Stimulated activated CD8-positive, alpha-beta memory T cell treated with anti-CD3 and anti-CD28 coated beads, Interleukin-15, amount 100 ng/mL, for 1 hour (primary cell): ENCODE data around the gene LMO7.
"Not testable (repeated sequence)": the region's sequence is repeated elsewhere in the genome, so short reads cannot be mapped to it uniquely, and the experiment has no call there.

Experiments
- DNase-seq: peaks from one replicate; pipeline ENCODE4 v3.0.0-alpha.2; 2020; ENCODE audit warnings: low read depth

LMO7 gene

GRCh38 chr13:75771818-75772217 lies 135.7 kb downstream of the LMO7 start:
- no peak for DNase-seq

DNA sequence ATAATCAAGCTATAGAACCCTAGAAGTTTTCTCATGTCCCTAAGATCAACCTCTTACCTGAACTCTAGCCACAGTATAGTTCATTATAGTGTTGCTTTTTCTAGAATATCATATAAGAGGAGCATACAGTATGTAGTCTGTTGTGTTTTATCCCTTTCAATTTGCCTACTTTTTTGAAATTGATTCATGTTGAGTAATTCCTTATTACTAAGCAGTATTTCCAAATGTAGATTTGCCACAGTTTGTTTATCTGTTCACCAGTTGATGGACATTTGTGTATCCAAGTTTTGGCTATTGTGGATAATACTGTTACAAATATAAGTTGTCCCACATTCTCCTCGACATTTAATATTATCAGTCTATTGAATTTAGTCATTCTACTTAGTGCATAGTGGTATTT lies 138.0 kb downstream of the LMO7 start:
- DNase-seq = no peak

DNA sequence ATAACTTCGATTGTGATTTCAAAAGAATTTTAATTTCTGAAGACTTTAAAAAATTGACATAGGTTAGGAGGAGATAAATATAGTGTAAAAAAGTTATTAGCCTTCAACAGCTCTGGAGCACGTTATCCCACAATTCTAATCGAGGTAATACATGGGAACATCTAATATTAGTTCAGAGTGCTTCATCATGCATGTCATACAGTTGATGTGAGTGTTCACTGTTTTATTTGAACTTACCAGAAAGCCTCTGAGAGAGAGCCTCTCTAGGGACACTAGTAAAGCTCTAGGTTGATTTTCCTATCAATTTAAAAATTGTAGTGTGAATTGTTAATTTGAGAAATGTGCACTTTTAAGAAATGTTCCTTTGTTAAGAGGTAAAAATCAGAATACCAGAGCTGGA lies 140.4 kb downstream of the LMO7 start:
- no peak for DNase-seq

GRCh38 chr13:75779393-75779792 lies 143.3 kb downstream of the LMO7 start:
- DNase-seq = no peak

DNA sequence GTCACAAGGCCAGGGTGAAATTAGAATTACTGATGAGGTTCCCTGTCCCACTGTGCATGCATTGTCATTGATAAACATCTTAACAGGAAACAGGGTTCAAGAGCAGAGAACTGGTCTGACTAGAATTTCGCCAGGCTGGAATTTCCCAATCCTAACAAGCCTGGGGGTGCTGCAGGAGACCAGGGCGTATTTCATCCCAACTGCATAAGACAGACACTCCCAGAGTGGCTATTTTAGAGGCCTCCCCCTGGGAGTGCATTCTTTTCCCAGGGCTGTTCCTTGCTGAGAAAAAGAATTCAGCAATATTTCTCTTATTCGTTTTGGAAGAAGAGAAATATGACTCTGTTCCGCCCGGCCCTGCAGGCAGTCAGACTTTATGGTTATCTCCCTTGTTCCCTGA lies 144.0 kb downstream of the LMO7 start:
- not testable (repeated sequence) for DNase-seq

DNA sequence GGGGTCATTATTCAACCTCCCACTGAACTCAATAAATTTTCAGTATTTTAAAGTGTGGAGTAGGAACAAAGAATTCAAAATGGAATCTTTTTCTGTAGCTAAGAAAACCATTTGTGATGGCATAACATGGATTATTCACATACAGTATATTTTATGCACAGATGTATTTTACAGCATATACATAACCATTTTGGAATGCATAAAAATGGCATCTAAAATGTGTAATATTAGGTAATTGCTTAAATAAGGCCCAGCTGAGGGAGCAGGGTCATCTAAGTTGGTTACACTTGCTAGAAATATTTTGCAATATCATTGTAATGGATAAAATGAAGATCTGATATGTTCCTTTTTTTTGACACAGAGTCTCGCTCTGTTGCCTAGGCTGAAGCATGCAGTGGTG lies 146.9 kb downstream of the LMO7 start:
- no peak for DNase-seq

GRCh38 chr13:75784003-75784402 lies 147.9 kb downstream of the LMO7 start:
- no peak for DNase-seq

DNA sequence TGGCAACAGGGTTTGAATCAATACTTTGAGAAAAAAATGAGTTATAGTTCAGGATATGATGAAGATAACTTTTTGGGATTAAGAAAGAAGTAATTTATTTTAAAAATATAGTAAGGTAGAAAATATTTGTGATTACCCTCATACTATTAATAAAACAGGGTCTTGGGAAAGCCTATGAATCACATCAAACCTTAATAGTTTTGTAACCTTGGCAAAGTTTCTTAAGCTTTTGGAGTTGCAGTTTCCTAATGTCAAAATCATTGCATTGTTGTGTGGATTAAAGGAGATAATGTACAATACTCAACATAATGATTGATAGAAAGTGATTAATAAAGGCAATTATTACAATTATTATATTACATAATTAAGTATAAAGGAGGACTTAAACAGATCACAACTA lies 149.0 kb downstream of the LMO7 start:
- DNase-seq = no peak

GRCh38 chr13:75787249-75787928 lies 151.3 kb downstream of the LMO7 start:
- no peak for DNase-seq

- DNase-seq = no peak
Measured at GRCh38 chr13:75788481-75788981, 152.4 kb downstream of the LMO7 start.

DNA sequence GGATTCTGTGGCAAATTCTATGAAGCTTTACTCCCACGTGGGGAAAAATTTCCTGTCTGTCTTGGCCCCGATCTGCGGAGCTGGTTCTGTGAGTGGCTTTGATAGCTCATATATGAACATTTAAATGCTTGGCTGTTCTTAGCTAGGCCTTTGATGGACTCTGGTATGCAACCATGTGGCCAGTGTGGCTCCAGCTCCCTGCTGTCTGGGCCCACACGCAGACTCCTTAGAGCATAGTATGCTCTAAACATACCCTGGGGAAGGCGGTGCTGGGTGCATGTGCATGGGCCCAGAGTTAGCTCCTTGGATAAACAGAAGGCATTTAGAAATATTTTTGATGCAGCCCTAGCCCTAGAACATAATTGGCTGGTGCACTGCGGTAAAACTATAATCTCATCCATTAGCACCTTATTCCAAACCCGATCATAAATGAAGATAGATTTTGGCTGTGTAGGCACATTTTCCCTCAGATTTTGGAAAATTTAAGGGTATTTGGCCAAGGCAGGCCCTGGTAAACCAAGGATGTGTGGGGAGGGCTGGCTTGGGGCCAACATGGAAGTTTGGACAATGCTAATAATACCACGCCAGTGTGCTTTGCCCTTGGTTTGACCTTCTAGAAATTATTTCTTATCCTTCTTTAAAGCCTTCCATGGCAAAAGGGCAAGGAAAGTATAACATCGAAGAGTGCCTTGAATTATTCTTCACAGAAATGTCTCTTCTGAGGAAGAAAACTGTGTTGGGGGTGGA lies 153.5 kb downstream of the LMO7 start:
- DNase-seq = no peak

- no peak for DNase-seq
Measured at GRCh38 chr13:75790198-75790970, 154.3 kb downstream of the LMO7 start.

GRCh38 chr13:75792526-75793187 lies 156.5 kb downstream of the LMO7 start:
- DNase-seq = no peak

DNA sequence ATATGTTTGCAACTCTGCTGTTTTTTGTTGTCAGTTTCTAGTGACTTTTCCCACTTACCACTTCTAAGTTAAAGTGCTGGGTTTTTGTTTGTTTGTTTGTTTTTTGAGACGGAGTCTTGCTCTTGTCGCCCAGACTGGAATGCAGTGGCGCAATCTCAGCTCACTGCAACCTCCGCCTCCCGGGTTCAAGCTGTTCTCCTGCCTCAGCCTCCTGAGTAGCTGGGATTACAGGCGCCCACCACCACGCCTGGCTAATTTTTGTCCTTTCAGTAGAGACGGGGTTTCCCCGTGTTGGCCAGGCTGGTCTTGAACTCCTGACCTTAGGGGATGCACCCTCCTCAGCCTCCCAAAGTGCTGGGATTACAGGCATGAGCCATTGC lies 157.0 kb downstream of the LMO7 start:
- DNase-seq = not testable (repeated sequence)

DNA sequence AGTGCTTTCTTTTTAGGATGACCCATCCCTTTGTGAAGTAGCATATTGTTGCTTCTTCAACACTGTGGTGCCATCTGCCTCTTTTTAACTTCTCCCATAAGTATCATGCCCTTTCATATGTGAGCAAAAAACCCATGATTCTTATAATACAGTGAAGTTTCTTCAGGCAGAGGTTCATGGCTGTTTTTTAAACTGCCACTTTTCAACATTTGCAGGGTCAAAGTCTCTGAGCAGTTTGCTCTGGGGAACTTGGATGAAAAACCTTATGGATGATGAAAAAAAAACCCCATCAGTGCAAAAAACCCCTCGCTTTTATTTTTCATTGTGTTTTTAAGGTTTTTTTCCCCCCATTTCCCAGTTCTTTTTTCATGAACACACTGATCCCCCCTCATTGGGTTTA lies 158.5 kb downstream of the LMO7 start:
- DNase-seq = no peak

GRCh38 chr13:75795274-75795673 lies 159.1 kb downstream of the LMO7 start:
- DNase-seq = no peak

DNA sequence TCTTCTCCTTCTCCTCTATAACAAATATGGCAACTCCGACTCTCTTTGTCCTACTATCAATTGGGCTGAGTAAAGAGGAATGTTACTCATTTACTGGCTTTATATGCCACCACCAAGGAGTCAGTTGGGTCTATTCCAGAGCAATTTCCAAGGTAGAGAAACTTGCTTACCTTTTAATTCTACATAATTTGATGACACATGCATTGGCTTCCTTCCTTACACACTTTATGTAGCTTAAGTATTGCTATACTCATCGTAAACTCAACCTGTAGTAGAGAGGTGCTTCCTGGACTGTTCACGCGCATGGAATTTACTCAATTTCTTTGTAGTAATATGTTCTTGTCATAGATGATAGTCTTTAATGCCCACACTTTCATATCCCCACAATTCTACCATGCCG lies 160.7 kb downstream of the LMO7 start:
- no peak for DNase-seq

- no peak for DNase-seq
Measured at GRCh38 chr13:75797239-75797638, 161.1 kb downstream of the LMO7 start.

DNA sequence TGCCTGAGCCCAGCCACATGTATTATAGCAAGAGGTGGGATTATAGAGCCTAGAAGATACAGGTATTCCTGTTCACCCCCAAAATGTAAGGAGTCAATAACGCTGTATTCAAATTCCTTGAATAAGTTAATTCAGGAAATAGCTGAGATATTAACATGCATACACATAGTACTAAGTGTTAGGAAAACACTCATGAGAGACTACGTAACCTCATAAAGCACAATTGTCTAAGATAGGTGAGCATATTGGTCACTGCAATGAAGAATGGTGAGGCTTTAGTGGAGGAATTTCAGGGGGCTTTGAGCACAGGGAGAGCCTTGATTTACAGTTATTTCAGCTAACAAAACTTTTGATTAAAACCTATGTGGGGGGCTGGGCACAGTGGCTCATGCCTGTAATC lies 161.6 kb downstream of the LMO7 start:
- DNase-seq = no peak

- DNase-seq = no peak
Measured at GRCh38 chr13:75798353-75799255, 162.5 kb downstream of the LMO7 start.

GRCh38 chr13:75800545-75800944 lies 164.4 kb downstream of the LMO7 start:
- no peak for DNase-seq
